ENCODE measurements around the gene LRRC8E. TPM values are rescaled to one million over a fixed set of nuclear protein-coding genes. Genes with fewer than 3 reads are reported as not detected.

The LRRC8E gene
- total RNA-seq, 2 donors from 2014 or later: 1.5 to 2.1 TPM

DNA sequence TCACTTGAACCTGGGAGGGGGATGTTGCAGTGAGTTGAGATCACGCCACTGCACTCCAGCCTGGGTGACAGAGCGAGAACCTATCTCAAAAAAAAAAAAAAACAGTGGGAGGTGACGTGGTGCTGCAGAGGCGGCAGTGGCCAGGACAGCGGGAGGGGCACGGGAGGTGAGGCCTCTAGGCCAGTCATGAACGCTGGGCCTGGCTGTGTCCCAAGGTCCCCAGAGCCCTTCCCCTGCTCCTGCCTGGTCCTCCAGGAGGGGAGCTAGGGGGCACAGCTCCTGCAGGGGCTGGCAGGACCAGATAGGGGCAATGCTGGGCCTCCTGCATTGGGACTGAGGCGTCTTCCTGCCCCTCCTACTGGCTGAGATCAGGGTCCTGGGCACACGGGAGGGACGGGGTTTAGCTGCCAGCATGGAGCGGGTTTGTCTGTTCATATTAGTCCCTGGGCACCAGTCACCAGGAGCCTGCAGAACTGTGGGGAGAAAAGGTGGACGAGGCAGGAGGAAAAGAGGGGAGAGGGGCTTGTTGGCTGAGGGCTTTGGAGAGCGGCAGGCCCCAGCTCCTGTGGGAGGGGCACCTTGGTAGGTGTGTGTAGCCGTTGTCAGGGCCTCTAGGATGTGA, 19.9 kb downstream of the LRRC8E start:
- H3K27ac ChIP-seq: no peak overlapping the region
- peaks cover 53% of the 10 kb centered on the region for H3K36me3 ChIP-seq
- H3K4me3 ChIP-seq: no peak overlapping the region

DNA sequence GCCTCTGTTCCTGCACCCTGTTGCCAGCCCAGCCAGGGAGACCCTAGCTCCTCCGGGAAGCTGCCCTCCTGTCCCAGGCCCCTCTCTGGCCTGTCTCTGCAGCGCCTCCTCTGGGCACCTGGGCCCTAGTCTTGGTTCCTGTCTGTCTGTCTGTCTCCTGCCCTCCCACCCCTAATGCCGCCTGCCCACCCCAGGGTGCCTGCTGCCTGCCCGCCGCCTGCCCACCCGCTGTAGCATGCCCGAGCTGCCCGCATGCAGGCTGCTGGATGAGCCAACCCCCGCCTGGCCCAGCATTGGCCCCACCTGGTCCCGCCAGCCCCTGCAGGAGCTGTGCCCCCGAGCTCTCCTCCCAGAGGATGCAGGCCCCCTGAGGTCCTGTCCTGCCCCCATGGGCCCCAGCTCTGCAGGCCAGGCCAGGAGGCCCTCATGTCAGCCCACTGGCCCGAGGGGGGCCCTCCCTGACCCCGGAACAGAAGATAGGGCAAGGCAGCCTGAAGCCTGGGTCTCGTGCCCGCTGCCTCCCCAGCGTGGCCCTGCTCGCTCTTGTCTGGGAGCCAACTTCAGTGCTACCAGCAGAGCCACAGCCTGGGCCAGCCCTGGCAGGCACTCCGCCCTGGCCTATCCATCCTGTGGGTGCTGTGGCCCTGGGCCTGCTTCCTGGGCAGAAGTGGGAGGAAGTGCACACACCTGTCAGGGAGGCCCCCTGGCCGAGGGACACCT, 20.6 kb downstream of the LRRC8E start:
- DNase-seq (ENCODE audit: low spot score): no peak
- H3K9me3 ChIP-seq: no peaks in the 10 kb centered on the region
- no peak overlapping the region for H3K27ac ChIP-seq
- peaks cover 53% of the 10 kb centered on the region for H3K36me3 ChIP-seq
- H3K4me3 ChIP-seq: no peak overlapping the region
- H3K27me3 ChIP-seq: no peaks in the 10 kb centered on the region
- TF ChIP-seq, protein P1, sequence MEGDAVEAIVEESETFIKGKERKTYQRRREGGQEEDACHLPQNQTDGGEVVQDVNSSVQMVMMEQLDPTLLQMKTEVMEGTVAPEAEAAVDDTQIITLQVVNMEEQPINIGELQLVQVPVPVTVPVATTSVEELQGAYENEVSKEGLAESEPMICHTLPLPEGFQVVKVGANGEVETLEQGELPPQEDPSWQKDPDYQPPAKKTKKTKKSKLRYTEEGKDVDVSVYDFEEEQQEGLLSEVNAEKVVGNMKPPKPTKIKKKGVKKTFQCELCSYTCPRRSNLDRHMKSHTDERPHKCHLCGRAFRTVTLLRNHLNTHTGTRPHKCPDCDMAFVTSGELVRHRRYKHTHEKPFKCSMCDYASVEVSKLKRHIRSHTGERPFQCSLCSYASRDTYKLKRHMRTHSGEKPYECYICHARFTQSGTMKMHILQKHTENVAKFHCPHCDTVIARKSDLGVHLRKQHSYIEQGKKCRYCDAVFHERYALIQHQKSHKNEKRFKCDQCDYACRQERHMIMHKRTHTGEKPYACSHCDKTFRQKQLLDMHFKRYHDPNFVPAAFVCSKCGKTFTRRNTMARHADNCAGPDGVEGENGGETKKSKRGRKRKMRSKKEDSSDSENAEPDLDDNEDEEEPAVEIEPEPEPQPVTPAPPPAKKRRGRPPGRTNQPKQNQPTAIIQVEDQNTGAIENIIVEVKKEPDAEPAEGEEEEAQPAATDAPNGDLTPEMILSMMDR (IDR thresholded peaks at IDR 0.05): no peak
- H3K4me1 ChIP-seq: peaks cover 0 to 44% of the 10 kb centered on the region in 2 donors

More for the DNA sequence above, 19.9 kb downstream of the LRRC8E start:
- no peak for DNase-seq (ENCODE audit: low spot score)
- Histone ChIP-seq H3K4me1 (peaks cover 0 to 44% of the 10 kb centered on the region in 2 donors), H3K9me3 (no peaks in the 10 kb centered on the region), H3K27me3 (no peaks in the 10 kb centered on the region)
- TF ChIP-seq, protein P1 (IDR thresholded peaks at IDR 0.05): no peak

DNA sequence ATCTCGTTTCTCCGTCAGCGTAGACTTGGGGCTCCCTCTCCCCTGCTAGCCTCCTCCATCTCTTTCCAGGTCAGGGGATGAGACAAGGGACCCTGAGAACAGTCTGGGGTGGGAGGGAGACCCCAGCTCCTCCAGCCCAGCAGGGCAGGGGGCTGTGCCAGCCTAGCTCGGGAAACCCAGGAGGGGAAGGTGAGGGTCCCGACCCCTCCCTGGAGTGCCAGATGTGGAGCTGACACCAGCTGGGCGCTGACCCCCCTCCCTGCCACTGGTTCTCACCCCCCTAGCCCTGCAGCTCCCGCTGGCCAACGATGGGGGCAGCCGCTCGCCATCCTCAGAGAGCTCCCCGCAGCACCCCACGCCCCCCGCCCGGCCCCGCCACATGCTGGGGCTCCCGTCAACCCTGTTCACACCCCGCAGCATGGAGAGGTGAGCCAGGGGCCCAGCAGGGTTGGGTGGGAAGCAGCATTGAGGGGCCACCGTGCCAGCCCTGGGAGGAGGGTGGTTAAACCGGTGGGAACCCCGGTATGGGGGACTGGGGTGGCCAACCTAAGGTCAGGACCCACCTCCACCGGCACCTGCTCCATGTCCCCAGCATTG, 21.3 kb downstream of the LRRC8E start:
- TF ChIP-seq, protein P1 (IDR thresholded peaks at IDR 0.05): no peak
- no peak overlapping the region for H3K4me3 ChIP-seq

DNA sequence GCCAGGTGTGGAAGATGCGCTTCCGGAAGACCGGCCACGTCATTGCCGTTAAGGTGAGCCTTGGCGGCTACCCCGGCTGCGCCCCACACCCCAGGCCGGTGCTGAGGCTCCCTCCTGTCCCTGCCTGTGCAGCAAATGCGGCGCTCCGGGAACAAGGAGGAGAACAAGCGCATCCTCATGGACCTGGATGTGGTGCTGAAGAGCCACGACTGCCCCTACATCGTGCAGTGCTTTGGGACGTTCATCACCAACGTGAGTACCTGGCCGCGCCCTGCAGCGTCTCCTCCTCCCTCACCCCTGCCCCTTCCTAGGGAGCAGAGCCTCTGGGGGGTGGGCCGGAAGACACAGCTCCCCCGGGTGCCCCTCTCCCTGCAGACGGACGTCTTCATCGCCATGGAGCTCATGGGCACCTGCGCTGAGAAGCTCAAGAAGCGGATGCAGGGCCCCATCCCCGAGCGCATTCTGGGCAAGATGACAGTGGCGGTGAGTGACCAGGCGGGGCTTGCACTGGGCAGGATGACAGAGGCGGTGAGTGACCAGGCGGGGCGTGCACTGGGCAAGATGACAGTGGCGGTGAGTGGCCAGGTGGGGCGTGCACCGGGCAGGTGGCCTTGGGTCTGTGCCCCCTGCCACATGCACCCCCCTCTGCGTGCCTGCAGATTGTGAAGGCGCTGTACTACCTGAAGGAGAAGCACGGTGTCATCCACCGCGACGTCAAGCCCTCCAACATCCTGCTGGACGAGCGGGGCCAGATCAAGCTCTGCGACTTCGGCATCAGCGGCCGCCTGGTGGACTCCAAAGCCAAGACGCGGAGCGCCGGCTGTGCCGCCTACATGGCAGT, 22.2 kb downstream of the LRRC8E start:
- no peaks in the 10 kb centered on the region for H3K27me3 ChIP-seq
- no peak overlapping the region for H3K4me3 ChIP-seq
- H3K27ac ChIP-seq: no peak overlapping the region
- H3K4me1 ChIP-seq: peaks cover 0 to 31% of the 10 kb centered on the region in 2 donors
- peaks cover 50% of the 10 kb centered on the region for H3K36me3 ChIP-seq
- H3K9me3 ChIP-seq: no peaks in the 10 kb centered on the region
- no peak for DNase-seq (ENCODE audit: low spot score)
- TF ChIP-seq, protein P1 (IDR thresholded peaks at IDR 0.05): no peak

More for the DNA sequence above, 21.3 kb downstream of the LRRC8E start:
- no peaks in the 10 kb centered on the region for H3K9me3 ChIP-seq
- peaks cover 53% of the 10 kb centered on the region for H3K36me3 ChIP-seq
- no peak for DNase-seq (ENCODE audit: low spot score)
- no peak overlapping the region for H3K27ac ChIP-seq
- H3K27me3 ChIP-seq: no peaks in the 10 kb centered on the region
- H3K4me1 ChIP-seq: peaks cover 0 to 40% of the 10 kb centered on the region in 2 donors

DNA sequence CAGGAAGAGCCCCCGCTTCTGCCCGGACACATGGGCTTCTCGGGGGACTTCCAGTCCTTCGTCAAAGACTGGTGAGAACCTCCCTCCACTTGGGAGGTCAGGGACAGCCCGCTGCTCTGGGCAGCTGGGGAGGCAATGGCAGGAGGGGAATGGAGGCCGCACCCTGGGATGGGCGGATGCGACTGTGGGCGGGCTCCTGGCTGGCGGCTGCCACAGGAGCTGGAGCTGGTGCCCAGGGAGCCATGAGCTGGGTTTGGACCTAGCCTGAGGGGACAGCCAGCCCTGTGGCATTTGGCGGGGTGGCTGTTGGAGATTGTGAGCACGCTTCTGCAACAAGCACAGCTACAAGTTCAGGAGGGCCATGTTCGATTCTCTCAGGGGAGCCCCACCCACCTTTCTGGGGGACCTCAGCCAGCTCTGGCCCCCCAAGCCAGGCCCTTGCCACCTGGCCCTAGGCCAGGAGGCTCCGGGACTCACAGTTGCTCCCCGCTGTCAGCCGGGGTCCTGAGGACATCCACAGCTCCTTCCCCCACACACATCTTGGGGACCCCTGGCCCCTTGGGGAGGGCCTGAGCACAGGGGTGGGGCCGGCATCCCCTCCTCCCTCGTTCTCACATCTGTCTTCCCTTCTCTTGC, 23.3 kb downstream of the LRRC8E start:
- Histone ChIP-seq H3K4me1 (peaks cover 0 to 31% of the 10 kb centered on the region in 2 donors), H3K27ac (no peak overlapping the region), H3K9me3 (no peaks in the 10 kb centered on the region), H3K36me3 (peaks cover 39% of the 10 kb centered on the region), H3K27me3 (peaks cover 0 to 6% of the 10 kb centered on the region in 2 donors), H3K4me3 (no peak overlapping the region)
- TF ChIP-seq, protein P1 (IDR thresholded peaks at IDR 0.05): no peak
- no peak for DNase-seq (ENCODE audit: low spot score)

Measured in right atrium auricular region (tissue), 2 donors.